BJ (cell line): ENCODE measurements around the gene PHC2. TPM values are rescaled to one million over a fixed set of nuclear protein-coding genes. Genes with fewer than 3 reads are reported as not detected.

Experiments used
- CTCF ChIA-PET: fragments of 350-600 bp; formaldehyde crosslinking; extraction: SDS; loops from one replicate; lab custom pipeline; 2021; ENCODE audit warnings: antibody characterized with exemption, inconsistent platforms; lab: Yijun Ruan, JAX
- POLR2A ChIA-PET: fragments of 300-600 bp; sonication (Branson Sonifier 250); formaldehyde crosslinking; extraction: SDS; loops from one replicate; lab custom pipeline; 2021; ENCODE audit warnings: antibody characterized with exemption; lab: Charles Lee
- DNase-seq: peaks from one replicate; pipeline ENCODE4 v3.0.0-alpha.2; 2011; ENCODE audit warnings: low read depth
- H3K27me3 ChIP-seq: 2 replicates; pipeline ENCODE4 v1.6.0; 2011; ENCODE audit warnings: low read length; ENCODE audit not compliant: control insufficient read depth, insufficient read depth
- H3K36me3 ChIP-seq: 2 replicates; pipeline ENCODE4 v1.5.1; 2011; ENCODE audit warnings: low read length; ENCODE audit not compliant: control insufficient read depth, insufficient read depth
- H3K4me3 ChIP-seq: 2 replicates; pipeline ENCODE4 v1.5.1; 2011; ENCODE audit warnings: low read depth, mild to moderate bottlenecking, control low read depth, low read length
- polyA plus RNA-seq: library from polyadenylated mRNA; depleted of rRNA; stranded (reverse); fragments of >200 nt; gene quantifications from 2 replicates; pipeline ENCODE4 v1.2.3, GENCODE V29; 2011
- TF ChIP-seq, protein P1 (sequence below): IDR thresholded peaks from 2 replicates; pipeline ENCODE4 v1.5.1; 2011; ENCODE audit warnings: low read depth, mild to moderate bottlenecking, control low read depth, inconsistent platforms, low read length, moderate library complexity; ENCODE audit not compliant: insufficient read depth

Gene PHC2
- polyA plus RNA-seq, 1 experiment, result 62.0 TPM

DNA sequence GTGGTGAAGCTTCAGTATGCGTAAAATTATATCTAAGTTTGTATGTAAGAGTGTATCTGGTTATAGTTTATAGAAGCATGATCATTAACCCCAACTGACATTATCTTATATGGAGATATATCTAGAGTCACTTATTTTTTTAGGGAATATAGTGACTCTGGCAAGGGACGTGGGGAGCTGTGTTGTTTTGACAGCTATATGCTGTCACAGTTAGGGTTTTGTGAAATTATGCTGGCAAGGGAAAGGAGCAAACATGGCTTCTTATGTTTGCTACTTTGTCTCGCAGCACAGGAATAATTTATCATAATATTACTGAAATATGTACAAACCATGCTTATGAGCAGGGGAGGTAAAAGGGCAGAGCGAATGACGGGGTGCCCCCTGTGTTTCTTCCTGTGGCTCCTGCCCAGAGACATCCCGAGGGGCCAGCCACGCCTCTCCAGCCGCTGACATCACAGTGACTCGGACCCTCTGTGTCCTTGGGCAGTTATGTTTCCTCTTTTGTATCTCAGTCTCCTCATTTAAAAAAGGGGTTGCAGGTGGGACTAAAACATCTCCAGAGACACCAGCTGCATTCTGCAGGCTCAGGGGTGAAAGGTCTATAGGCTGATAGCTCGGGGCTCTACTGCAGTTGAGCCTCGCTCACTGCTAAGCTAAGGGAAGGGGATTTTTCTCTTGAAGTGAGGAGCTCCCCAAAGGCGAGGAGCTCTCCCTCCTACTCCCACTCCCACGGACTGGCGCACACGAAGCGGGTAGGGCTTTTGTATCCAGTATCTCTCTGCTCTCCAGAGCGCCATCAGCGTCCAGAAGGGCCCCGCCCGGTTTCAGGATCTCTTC is 124.9 kb downstream of the PHC2 start:
- Histone ChIP-seq H3K36me3 (no peaks in the 10 kb centered on the region), H3K4me3 (no peak overlapping the region), H3K27me3 (no peaks in the 10 kb centered on the region)
- CTCF ChIA-PET, result interaction anchor here (1.2 to 3.1 kb wide), 2 partner anchors 10 to 150 kb away, joined by 3 to 11 read pairs; no protein-coding TSS in a partner anchor
- POLR2A ChIA-PET, result no interaction called here
- TF ChIP-seq, protein P1, sequence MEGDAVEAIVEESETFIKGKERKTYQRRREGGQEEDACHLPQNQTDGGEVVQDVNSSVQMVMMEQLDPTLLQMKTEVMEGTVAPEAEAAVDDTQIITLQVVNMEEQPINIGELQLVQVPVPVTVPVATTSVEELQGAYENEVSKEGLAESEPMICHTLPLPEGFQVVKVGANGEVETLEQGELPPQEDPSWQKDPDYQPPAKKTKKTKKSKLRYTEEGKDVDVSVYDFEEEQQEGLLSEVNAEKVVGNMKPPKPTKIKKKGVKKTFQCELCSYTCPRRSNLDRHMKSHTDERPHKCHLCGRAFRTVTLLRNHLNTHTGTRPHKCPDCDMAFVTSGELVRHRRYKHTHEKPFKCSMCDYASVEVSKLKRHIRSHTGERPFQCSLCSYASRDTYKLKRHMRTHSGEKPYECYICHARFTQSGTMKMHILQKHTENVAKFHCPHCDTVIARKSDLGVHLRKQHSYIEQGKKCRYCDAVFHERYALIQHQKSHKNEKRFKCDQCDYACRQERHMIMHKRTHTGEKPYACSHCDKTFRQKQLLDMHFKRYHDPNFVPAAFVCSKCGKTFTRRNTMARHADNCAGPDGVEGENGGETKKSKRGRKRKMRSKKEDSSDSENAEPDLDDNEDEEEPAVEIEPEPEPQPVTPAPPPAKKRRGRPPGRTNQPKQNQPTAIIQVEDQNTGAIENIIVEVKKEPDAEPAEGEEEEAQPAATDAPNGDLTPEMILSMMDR, result no peak
- DNase-seq, result no peak

- TF ChIP-seq, protein P1, result no peak
- Histone ChIP-seq H3K4me3 (no peak overlapping the region), H3K36me3 (no peaks in the 10 kb centered on the region), H3K27me3 (no peaks in the 10 kb centered on the region)
- DNase-seq, result no peak
- ChIA-PET CTCF (interaction anchor here (1.0 to 3.1 kb wide), 3 partner anchors 9 to 151 kb away, joined by 3 to 11 read pairs (median 3); no protein-coding TSS in a partner anchor), POLR2A (no interaction called here)
These were observed 125.9 kb downstream of the PHC2 start for GRCh38 chr1:33305016-33305415.

- ChIA-PET CTCF (interaction anchor here (0.7 to 1.7 kb wide), 5 partner anchors 11 to 169 kb away, joined by 3 to 4 read pairs (median 3); no protein-coding TSS in a partner anchor), POLR2A (no interaction called here)
- H3K4me3 ChIP-seq, result no peak overlapping the region
- no peak for DNase-seq
- H3K27me3 ChIP-seq, result no peaks in the 10 kb centered on the region
- peaks cover 7% of the 10 kb centered on the region for H3K36me3 ChIP-seq
- TF ChIP-seq, protein P1, result no peak
These were observed 128.6 kb downstream of the PHC2 start for GRCh38 chr1:33302325-33302724.

- CTCF ChIA-PET, result interaction anchor here (0.8 to 1.7 kb wide), 5 partner anchors 19 to 169 kb away, joined by 3 read pairs; no protein-coding TSS in a partner anchor
- no peak for DNase-seq
- POLR2A ChIA-PET, result no interaction called here
- Histone ChIP-seq H3K36me3 (peaks cover 9% of the 10 kb centered on the region), H3K4me3 (no peak overlapping the region), H3K27me3 (no peaks in the 10 kb centered on the region)
- TF ChIP-seq, protein P1, result no peak
These were observed 129.5 kb downstream of the PHC2 start for GRCh38 chr1:33301273-33301984.

DNA sequence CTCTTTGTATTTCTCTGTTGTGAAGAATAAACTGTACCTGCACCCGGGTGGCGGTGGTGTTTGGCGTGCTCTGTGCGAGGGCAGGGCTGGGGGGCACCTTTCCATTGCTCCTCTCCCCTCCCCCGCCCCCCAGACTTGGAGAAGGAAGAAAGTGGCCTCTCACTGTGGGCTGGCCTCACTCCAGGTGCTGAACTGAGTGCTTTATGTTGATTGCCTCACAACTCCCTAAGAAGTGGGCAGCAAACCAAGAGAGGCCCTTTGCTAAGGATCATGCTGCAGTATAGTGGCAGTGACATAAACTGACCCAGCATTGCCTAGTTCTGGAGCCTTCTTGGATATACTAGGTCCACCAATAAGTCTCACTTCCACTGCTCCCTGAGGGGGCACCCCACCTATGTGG is 130.2 kb downstream of the PHC2 start:
- no peak overlapping the region for H3K4me3 ChIP-seq
- TF ChIP-seq, protein P1, result no peak
- CTCF ChIA-PET, result interaction anchor here (0.8 to 8.3 kb wide), 5 partner anchors 20 to 170 kb away, joined by 3 to 203 read pairs (median 3); no protein-coding TSS in a partner anchor
- no peaks in the 10 kb centered on the region for H3K27me3 ChIP-seq
- H3K36me3 ChIP-seq, result peaks cover 12% of the 10 kb centered on the region
- DNase-seq, result no peak
- POLR2A ChIA-PET, result no interaction called here
